HG03442 (cell line): Measurements from ENCODE around the gene LRP8.
A peak's percentile ranks its signal among the peaks of the same experiment; 100 is the strongest.

Experiments used
- ATAC-seq: cut with Tn5 transposase; IDR thresholded peaks from one replicate; pipeline ENCODE4 v1.9.1; 2021; ENCODE audit warnings: mild to moderate bottlenecking, moderate library complexity; ENCODE audit not compliant: unreplicated experiment

LRP8 gene

GRCh38 chr1:53361541-53361961 lies 33.7 kb upstream of the LRP8 start:
- no peak for ATAC-seq

GRCh38 chr1:53359934-53360276 lies 32.0 kb upstream of the LRP8 start:
- no peak for ATAC-seq

DNA sequence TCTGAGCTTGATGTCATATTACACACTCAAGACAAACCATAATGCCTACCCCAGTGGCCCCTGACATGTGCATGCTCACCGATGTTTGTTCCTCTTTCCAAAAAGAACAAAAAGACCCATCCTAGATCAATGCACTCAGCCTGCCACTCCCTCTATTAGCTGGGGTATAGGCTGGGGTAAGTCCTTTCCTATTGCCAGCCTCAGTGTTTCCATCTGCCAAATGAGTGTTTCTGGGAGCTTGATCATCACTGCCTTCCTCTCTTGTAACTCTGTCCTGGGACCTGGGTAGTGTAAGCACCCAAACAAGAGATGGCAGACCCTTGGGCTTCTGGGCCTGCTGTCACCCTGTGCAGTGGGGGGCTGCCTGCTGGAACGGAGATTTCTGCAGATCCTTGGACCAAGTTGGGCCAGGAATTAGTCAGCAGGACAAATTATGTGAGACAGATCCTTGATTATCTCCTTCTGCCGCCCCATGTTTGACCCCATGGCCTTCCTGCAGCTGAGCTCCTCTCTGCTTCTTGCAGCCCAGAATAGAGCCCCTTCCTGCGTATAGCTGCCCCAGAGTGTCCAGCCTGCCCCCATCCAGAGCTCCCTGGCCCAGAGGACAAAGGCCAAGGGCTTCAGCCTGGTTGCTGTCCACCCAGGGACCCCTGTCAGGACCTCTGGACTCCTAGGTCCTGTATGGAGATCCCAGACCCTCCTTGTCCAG lies 31.5 kb upstream of the LRP8 start:
- ATAC-seq, result no peak

DNA sequence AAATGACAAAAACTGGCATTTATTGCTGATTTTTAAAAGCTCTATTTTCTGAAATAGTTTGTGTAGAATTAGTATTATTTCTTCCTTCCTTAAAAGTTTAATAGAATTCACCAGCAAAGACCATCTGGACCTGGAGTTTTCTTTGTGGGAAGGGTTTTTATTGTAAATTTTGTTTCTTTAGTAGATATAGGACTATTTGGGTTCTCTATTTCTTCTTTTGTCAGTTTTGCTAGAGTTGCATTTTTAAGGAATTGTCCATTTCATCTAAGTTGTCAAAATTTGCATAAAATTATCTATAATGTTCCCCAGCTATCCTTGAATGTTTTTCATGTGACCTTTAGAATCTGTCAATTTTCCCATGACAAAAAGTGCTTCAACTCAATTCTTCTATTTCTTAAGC lies 28.8 kb upstream of the LRP8 start:
- no peak for ATAC-seq

DNA sequence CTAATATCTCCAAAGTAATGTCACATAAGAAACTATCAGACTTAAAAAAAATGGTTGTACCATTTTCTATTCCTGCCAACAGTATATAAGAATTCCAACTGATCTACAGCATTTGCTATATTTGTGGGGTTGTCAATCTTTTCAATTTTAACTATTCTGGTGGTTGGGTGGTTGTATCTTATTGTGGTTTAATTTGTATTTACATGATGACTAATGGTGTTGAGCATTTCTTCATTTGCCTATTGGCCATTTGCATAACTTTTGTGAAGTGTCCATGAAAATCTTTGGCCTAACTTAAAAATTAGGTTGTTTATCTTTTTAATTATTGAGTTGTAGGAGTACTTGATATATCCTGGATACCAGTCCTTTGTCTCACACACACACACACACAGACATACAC lies 26.2 kb upstream of the LRP8 start:
- ATAC-seq, result no peak

DNA sequence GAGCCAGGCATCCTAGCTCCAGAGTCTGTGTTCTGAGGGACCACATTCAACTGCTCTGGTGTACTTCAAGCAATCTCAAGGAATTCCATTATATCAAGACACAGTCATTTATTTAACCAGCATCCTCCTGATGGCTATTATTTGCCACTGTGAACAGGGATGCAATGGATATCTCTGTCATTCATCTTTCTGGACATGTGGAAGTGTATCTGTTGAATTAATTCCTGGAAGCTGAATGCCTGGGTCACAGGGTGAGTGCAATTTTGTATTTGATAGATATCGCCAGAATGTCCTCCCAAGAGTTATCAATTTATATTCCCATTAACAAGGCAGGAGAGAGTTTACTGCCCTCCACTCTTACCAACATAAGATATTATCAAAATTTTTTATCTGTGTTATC lies 24.7 kb upstream of the LRP8 start:
- ATAC-seq, result no peak

- no peak for ATAC-seq
Measured at GRCh38 chr1:53350853-53351767, 23.2 kb upstream of the LRP8 start.

DNA sequence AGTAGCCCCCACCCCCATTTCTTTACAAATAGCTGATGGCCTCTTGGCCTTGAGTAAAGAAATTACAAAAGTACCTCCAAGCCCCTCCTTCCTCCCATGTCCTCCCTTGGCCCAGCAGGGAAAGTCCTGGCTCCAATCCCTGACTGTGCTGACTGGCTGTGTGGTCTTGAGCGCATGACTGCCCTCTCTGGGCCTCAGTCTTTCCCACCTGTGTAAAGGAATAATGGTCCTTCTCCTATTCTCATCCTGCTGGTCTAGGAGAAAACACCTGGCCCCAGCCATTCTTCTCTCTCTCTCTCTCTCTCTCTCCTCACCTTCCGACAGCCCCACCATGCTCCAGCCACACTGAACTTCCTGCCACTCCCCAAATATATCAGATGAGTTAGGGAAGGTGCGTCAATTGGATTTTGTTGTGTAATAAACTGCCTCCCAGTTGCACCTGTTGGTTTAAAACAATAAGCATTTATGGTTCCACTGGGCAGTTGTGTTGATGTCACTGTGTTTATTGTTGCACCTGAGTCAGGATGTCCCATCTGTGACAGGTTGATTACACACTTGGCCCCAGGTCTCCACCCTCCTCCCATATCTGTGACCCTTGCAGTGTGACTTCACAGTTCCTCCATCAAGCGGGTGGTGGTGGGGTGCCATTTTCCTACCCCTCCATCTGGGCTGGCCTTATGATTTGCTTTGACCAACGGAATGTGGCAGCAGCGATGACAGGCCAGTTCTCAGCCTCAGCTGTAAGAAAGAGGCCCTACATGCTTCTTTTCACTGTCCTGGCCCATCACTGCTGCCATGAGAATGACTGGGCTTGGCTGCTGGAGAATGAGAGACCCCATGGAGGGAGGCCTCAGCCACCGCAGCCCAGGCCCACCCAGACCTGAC lies 22.3 kb upstream of the LRP8 start:
- ATAC-seq, result no peak

- ATAC-seq, result no peak
Measured at GRCh38 chr1:53349369-53349835, 21.5 kb upstream of the LRP8 start.

DNA sequence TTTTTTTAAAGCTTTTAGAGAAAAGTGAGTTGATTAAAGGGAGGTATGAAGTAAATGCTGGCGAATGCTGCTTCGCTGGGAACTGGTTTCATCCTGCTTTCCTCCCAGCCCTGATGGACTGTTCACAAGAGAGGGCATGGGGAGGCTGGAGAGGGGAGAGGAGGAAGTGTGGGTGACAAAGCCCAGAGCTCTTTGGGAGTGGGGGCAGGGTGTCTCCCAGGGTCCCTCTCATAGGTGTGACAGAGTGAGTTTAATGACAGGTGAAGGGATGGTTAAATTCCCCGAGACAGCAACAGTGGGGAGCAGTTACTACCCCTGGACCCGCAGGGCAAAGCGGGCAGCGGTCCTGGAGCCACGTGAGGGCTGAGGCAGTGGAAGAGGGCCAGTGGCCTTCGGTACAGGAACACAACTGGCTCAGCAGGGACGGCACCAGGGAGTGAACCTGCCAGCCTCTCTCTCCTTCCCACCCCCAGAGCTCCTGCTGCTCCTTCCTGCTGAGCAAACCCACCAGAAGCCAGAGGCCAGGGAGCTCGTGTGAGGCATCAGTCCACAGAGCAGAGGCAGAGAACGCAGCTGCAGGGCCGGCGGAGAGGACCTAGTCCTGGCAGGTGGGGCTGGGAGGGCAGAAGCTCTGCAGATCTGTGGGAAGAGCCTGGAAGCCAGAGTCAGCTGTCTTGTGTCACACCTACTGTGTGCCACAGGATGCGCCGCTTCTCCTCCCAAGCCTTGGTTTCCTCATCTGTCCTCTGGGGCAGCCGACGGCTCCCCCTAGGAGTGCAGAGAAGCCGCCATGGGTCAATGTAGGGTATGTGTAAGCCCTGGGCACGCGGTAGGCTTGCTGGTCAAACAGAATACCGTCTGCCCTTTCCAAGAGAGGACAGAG lies 20.9 kb upstream of the LRP8 start:
- no peak for ATAC-seq

DNA sequence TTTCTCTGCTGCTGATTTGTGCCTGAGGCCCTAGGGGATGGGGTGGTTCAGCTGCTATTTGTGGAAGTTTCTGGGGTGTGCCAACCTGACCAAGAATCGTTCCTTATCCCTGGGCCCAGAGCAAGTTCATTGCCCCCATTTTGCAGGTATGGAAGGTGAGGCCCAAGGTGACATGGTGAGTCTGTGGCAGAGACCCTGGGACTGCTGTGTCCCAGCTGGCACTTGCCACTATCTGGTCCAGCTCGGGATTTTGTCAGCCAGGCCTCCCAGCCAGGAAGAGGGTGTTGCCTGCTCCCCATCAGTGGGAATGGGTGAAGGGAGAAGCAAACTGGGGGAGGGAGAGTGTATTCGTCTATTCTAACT lies 18.9 kb upstream of the LRP8 start:
- no peak for ATAC-seq

DNA sequence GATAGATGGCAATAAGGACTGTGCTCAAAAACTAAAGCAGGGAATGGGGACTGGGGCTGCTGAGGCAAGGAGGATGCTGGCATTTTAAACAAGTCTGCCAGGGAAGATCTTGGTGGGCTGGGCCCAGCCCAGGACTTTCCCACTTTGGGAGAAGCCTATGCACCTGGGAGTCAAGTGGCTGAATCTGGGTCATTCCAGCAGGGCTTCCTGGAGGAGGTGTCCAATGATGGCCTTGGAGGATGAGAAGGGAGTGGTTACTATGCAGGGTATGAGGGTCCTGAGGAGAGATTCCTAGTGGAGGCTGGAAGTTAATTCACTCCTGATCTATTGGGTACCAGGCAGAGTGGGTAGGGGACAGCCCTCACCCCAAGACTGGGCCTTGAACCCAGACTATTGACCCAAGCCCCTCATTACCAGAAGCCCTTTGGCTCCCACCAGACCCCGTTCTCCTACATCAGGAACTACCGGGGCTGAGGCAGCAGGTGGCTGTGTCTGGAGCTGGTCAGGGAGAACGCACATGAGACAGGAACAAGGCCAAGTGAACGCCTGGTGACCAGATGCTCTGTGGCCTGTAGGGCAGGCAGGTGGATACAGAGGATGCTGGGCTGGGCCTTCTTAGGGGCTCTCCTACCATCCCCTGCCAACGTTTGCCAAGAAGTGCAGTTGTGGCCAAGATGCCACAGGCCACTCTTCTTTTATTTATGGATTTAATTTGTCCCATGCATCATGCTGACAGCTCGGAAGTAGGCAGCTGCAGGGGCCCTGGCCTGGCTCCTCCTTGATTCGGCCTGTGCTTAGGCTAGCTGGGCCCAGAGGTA lies 18.3 kb upstream of the LRP8 start:
- no peak for ATAC-seq

DNA sequence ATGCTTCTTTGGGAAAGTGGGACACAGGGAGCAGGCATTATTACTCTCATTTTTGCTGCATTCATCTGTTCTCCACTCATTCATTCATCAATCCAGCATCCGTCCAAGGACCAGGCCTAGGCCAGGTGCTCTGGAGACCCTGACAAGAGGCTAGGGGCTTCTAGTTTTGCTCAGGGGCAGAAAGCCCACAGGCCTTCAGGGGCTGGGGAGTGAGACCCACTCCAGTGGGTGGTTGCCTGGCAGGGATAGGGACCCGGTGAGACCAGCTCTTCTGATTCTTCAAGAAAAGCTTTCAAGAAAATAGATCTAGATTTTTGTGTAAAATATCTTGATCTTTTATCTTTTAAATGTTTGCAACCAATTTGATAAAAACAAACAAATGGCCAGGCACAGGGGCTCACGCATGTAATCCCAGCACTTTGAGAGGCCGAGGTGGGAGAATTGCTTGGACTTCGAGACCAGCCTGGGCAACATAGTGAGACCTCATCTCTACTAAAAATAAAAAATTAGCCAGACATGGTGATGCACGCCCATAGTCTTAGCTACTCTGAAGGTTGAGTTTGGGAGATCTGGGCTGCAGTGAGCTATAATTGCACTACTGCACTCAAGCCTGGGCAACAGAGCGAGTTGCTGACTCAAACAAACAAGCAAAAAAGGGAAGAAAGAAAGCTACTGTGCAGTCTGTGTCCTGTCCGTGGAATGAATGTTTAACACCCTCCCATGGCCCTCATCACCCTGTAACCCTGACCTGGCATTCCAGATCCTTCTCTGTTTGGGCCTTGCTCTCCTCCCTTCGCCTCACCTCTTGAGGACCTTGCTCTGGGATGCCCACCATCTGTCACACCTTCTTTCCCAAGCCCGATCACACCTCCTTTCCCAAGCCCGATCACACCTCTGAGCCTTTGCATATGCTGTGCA lies 17.3 kb upstream of the LRP8 start:
- ATAC-seq, result peak; percentile 90

GRCh38 chr1:53343831-53344668 lies 16.2 kb upstream of the LRP8 start:
- no peak for ATAC-seq

GRCh38 chr1:53342735-53343470 lies 15.0 kb upstream of the LRP8 start:
- no peak for ATAC-seq

DNA sequence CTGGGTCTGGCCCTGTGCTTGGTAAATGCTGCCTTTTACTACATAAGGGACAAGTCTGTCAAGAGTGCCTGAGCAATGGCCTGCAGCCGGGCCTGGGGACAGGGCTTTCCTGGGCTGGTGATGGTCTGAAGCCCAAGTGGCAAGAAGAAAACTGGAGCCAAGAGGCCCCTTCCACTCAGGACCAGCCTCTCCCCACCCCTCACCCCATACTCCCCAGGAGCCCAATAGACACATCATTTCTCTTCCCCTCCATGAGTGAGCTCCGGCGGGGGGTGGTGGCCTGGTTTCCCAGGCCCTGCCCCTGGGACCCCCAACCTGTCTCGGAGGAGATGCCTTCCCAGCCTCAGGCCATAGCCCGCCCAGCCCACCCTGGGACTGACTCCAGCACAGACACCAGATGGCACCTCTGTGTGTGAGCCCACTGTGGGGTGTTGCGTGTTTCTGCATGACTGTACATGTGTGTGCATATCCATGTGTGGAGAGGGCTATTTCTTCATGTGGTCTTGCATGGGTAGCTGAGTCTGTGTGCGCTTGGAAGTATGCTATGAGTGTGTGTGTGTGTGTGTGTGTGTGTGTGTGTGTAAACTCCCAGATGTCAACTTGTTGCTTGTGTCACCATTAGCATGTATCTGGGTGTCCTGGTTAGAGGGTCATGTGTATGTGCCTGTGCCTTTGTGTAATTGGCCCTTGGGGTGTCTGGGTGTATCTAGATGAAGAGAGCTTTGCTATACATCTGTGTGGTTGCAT lies 14.3 kb upstream of the LRP8 start:
- no peak for ATAC-seq
